Medulla oblongata (tissue), 1 donor: Measurements from ENCODE around the gene LSMEM2.
"Not testable (repeated sequence)": the region's sequence is repeated elsewhere in the genome, so short reads cannot be mapped to it uniquely, and the experiment has no call there.

Source experiments
- DNase-seq: peaks from one replicate; pipeline ENCODE4 v3.0.0-alpha.2; 2015; ENCODE audit errors: extremely low spot score

LSMEM2 gene

GRCh38 chr3:50298836-50299637 lies 20.1 kb downstream of the LSMEM2 start, which contains the start of the genes HYAL3 and NAA80:
Gene HYAL3, minus strand, starts transcription at chr3:50299405. Its CDS starts 3,803 bp downstream, at chr3:50295602.
Gene NAA80, minus strand, starts transcription at chr3:50299405. Its CDS starts 1,942 bp downstream, at chr3:50297463.
- DNase-seq: peak; percentile 100

GRCh38 chr3:50299638-50299928 lies 20.7 kb downstream of the LSMEM2 start:
- no peak for DNase-seq

GRCh38 chr3:50299929-50300680 lies 21.2 kb downstream of the LSMEM2 start:
- DNase-seq: peak; percentile 92

GRCh38 chr3:50300681-50301254 lies 21.9 kb downstream of the LSMEM2 start:
- no peak for DNase-seq

- no peak for DNase-seq
Observed at GRCh38 chr3:50302095-50303012, 23.5 kb downstream of the LSMEM2 start.

- DNase-seq: no peak
Observed at GRCh38 chr3:50303013-50303815, 24.3 kb downstream of the LSMEM2 start, which contains the start of gene HYAL1. Gene HYAL1, minus strand, starts transcription at chr3:50303574. Its CDS starts 618 bp downstream, at chr3:50302956.

- no peak for DNase-seq
Observed at GRCh38 chr3:50304601-50305000, 25.7 kb downstream of the LSMEM2 start.

- DNase-seq: not testable (repeated sequence)
Observed at GRCh38 chr3:50312041-50312440, 33.2 kb downstream of the LSMEM2 start.

- DNase-seq: no peak
Observed at GRCh38 chr3:50314342-50314741, 35.5 kb downstream of the LSMEM2 start.

GRCh38 chr3:50314816-50315215 lies 35.9 kb downstream of the LSMEM2 start:
- no peak for DNase-seq

GRCh38 chr3:50316657-50317242 lies 37.9 kb downstream of the LSMEM2 start:
- no peak for DNase-seq

- DNase-seq: no peak
Observed at GRCh38 chr3:50317300-50317699, 38.4 kb downstream of the LSMEM2 start.

- DNase-seq: no peak
Observed at GRCh38 chr3:50318163-50318562, 39.3 kb downstream of the LSMEM2 start.

- DNase-seq: no peak
Observed at GRCh38 chr3:50318615-50319014, 39.7 kb downstream of the LSMEM2 start.

- DNase-seq: no peak
Observed at GRCh38 chr3:50319181-50319893, 40.5 kb downstream of the LSMEM2 start.

- no peak for DNase-seq
Observed at GRCh38 chr3:50319894-50320625, 41.2 kb downstream of the LSMEM2 start.

GRCh38 chr3:50320853-50321335 lies 42.0 kb downstream of the LSMEM2 start:
- peak; percentile 92 for DNase-seq

- peak; percentile 90 for DNase-seq
Observed at GRCh38 chr3:50321336-50322114, 42.6 kb downstream of the LSMEM2 start.
